CD4-positive, alpha-beta T cell treated with Interleukin-15 for 4 hours (primary cell): ENCODE results near the gene DTX3.

Experiments
- DNase-seq: peaks from one replicate; pipeline ENCODE4 v3.0.0-alpha.2; 2020; ENCODE audit warnings: low spot score

Gene DTX3

DNA sequence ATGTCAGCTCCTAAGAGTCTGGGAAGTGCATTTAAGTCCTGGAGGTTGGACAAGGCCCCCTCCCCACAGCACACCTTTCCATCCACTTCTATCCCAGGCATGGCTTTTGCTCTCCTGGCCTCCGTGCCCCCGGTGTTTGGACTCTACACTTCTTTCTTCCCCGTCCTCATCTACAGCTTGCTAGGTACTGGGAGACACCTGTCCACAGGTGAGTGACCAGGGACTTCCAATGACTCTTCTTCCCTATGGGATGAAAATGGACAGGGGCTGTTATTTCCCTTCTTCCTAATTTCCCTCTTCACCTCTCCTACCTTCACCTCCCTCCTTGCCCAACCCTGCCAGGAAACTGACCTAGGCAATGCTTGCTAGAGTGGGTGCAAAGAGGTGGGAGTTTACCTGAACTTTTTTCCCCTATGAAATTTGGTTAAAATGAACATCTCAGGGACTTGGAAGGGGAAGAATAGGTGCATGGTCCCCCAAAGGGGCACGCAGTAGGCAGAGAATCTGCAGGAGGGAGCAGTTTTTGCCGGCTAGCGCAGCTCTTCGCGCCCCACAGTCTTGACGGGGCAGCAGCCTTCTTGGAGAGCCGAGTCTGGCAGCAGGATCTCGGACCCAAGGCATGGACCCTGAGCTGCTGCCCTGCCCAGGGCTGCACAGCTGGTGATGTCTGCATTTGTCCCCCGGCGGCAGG is 15.8 kb downstream of the DTX3 start:
- no peak for DNase-seq

GRCh38 chr12:57620936-57621496 is 16.4 kb downstream of the DTX3 start:
- no peak for DNase-seq

DNA sequence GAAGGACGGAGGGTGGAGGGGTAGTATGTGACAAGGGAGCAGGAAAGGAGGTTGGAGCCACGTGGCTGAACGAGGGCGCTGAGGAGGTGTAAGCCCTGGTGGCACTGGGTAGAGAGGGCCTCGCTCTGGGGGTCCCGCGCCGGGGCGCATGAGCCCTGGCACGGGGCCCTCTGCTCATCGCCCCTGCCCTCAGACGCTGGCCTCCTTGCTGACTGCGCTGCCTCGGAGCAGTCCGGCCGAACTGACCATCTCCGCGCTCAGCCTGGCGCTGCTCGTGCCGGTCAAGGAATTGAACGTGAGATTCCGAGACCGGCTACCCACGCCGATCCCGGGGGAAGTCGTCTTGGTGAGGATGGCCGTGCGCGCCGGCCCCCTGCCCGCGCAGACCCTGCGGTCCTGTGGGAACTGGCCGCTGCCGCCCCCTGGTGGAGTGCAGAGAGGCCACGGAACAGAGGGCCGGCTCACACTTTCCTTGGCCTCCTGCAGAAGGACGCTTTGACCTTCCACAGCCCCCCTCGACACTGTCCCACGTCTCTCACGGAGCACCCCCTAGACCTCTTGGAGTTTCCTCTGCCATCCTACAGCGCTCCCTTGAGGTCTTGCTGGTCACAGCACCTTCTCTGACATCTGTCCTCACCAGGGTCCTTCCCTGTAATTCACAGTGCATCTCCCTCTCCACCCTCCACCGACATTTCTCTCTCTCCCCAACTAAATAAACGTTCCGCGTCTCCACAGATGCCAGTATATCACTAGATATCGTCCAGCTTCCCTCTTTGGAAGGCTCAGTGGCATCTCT is 17.1 kb downstream of the DTX3 start:
- peak; percentile 53 for DNase-seq

- no peak for DNase-seq
Observed at GRCh38 chr12:57622293-57623245, 17.9 kb downstream of the DTX3 start.

GRCh38 chr12:57623385-57623784 is 18.8 kb downstream of the DTX3 start:
- DNase-seq = no peak

DNA sequence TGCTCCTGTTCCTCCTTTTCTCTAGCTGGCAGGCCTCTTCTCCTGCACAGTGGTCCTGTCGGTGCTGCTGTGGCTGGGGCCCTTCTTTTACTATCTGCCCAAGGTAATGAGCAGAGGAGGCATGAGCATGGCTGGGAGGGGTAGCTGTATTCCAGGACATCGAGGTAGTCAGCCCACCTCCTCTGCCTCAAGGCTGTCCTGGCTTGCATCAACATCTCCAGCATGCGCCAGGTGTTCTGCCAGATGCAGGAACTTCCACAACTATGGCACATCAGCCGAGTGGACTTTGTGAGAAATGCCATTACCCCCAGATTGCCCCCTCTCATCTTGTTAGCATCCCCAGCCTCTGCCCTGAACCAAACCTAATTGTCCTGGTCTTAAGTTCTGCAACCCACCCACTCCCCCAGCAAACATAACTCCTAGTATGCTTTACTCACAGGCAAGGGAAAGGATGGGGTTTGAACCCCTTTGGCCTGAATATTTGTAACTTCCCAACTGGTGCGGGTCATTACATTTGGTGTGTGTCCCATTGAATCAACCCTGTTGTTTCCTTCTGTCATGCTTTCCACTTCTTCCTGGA is 19.3 kb downstream of the DTX3 start:
- no peak for DNase-seq

DNA sequence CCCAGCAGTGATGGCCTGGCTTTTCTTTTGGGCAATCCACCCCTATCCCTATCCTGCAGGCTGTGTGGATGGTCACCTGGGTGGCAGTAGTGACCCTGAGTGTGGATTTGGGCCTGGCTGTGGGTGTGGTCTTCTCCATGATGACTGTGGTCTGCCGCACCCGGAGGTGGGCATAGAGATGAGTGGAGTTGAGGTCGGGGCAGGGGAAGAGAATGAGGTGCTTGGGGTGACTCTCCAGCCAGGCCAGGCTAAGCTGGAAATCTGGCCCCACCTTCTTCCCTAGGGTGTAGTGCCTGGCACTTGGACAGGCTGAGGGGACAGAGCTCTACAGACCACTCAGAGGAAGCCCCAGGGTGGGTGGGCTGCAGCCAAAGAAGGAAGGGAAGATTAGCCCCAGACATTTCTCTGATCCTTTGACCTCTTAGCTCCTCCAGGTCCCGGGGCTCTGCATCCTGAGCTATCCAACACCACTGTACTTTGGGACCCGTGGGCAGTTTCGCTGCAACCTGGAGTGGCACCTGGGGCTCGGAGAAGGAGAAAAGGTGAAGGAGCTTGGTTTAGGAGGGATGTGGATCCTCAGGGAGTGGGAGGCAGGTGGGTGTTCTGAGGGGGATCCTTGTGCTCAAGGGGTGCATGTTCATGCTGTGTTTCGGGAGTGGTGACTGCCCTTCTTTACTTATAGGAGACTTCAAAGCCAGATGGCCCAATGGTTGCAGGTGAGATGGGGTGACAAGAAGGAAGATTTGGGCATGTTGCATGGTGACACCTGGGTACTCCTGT is 20.0 kb downstream of the DTX3 start:
- no peak for DNase-seq

GRCh38 chr12:57625261-57626032 is 20.8 kb downstream of the DTX3 start:
- DNase-seq = no peak

DNA sequence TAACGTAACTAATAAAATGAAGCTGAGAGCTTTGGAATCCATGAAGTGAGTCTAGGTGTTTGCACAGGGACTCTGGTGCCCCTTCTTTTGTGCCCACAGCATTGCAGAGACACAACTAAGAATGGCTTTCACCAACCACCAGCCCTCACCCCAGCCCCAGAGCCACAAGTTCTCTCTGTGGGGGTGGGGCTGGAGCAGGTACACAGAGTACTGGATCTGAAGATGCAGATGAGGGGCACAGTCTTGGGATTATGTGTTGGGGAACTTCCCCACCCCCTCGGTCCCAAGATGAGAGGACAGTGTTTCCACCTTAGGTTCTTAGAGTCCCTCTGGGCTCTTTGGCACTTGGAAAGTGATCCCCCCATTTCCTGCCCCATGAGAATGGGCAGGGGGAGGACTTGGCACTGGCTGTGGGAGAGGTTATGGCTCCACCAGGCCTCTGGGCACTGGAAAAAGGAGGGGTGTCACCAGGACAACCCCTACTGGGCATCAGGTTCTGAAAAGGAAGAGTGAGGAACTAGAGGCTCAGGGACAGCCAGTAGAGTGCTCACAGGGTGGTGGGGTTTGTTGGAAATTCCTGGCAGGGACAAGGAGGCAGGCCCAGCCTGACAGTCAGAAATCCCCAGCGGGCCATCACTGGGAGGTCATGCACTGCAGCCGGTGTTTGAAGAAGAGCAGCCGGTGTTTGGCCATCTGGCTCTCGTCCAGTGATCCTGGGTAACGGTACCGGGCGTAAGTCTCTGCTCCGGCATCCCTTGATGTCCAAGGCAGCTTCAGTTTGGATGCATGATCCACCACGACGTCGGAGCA is 21.7 kb downstream of the DTX3 start:
- no peak for DNase-seq

DNA sequence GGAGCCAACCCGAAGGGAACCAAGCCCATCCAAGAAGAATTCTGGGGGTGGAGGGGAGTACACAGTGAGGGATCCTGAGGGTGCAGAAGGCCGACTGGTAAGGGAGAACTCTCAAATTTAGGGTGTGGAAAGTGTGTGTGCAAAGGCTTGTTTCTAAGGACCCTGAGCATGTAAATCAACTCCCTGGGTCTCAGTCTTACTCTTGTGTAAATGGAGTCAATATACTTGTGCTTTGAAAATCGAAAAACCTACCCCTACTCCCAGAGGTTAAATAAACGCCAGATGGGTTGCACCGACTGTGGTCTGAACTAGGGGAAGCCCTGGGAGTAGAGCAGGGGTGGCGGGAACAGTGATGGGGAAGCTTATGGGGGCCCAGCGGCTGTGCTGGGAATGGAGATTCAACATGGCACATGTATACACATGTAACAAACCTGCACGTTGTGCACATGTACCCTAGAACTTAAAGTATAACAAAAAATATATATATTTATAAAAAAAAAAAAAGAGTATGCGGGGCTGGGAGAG is 22.4 kb downstream of the DTX3 start:
- DNase-seq = no peak

- no peak for DNase-seq
Observed at GRCh38 chr12:57627501-57628279, 23.1 kb downstream of the DTX3 start.

DNA sequence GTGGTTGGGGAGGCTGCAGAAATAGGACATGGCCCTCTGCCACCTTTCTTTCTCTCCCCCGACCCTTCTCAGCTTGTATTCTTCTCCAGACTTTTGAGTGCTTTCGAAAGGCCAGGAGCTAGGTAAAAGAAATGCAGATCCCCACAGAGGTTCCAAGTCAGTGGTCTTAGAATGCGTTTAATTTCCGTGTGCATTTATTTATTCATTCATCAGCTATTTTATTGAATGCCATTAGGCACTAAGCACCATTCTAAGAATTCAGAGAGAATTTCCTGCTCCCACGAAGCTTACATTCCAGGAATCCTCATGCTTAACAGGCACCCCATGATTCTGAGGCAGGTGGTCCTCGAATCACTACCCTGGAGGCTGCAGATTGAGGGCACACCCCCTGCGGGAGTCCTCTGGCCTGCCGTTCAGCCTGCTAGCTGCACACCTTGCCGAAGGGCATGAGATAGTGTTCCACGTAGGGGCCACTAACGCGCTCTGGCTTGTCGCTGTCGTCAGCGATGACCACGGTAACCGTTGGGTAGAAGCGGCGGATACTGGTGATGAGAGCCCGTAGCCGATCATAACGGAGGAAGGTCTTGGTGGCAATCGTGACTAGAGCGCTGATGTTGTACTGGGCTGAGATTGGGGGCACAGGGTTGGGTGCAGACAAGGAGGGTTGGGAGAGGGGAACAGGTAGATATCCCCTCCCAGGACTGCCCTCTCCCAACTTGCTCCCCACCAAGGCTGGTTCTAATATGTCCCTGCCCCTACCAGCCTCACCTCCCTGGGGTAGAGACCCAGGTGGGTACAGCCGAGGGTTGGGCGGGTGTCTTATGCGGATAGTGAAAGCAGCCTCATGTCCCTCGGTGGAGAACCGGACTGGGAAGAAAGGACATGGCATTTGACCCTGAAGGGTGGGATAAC is 23.9 kb downstream of the DTX3 start:
- DNase-seq = no peak

GRCh38 chr12:57629897-57630471 is 25.4 kb downstream of the DTX3 start:
- DNase-seq = no peak

DNA sequence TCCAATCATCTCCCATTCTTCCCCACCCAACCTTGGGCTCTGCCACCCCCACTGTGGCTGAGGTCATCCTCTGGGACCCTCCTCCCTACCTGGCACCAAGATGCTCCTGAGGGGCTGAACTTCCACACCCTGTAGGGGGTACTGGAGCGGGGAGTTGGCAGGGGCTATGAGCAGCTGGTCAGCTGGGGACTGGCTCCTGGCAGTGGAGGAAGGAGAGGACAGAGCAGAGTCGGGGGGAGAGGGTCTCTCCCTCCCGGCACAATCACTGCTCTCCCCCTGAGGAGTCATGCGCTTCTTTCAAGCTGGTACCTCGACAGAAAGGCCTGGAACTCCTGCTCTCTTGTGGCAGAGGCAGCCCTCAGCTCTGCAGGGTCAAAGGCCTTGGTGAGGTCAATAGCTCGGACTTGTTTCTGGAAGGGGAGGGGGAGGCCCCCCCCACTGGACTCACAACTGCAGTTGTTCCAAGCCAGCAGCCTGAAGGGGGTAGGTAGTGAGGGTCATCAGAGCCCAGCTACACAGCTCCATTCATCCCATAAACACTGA is 26.3 kb downstream of the DTX3 start:
- DNase-seq = no peak

- no peak for DNase-seq
Observed at GRCh38 chr12:57631566-57632072, 27.0 kb downstream of the DTX3 start.
